HuH-7.5 (cell line): ENCODE results near the gene ATP13A5.

ENCODE experiments used
- DNase-seq: peaks from one replicate; pipeline ENCODE4 v3.0.0; 2011; ENCODE audit warnings: low spot score

Gene ATP13A5

GRCh38 chr3:193378706-193379105, at the start of gene ATP13A5:
Gene ATP13A5, minus strand, starts transcription at chr3:193378753. Its CDS starts 28 bp downstream, at chr3:193378725.
- DNase-seq: no peak

DNA sequence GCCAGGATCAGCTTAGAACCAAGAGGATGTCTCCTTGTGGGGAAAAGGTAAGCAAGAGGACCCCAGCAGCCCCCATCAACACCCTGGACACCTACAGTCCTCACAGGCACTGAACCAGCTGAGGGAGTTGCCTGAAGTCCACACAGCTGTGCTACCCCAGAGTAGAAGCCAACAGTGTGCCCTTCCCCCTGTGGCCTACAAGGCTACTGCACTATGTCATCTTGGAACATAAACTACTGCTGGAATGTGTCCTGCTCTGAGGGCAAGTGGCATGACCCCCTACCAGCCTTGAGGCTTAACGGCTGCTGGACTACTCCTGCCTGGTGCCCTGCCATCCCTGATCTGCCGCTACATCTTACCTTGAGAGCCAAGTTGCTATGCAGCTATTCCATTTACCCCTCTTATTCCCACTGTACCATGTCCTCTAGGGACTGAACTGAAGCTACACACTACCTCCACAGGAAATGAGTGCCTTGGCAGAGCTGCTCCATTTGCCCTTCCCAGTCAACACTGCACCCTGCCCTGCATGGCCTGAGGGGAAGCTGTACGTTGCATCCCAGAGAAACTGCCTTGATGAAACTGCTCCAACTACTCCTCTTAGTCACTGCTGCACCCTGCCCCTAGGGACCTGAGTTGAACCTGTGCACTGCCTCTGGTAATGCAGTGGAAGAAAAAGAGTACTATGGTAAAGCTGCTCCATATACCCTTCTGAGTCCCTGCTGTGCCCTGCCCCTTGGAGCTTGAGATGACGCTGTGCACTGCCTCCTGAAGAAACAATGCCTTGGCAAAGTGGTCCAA, 40.2 kb upstream of the ATP13A5 start:
- no peak for DNase-seq

GRCh38 chr3:193416629-193417028, 38.1 kb upstream of the ATP13A5 start:
- no peak for DNase-seq

DNA sequence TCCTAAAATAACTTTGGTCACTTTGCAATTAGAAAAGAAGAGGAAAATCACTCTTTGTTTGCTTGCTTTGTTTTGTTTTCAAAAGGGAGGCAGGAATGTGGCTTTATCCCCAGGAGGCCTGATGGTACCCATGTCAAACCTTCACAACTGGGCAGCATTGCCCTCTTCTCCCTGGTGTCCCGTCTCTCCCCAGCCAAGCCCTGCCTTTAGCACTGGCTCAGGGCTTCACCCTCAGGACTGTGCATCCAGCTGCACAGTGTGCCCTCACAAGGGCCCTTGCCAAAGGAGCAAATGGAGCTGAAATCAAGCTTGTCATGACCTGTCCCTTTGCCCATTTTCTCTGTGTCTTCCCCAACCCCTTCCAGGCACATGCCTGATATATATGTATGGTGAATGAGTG, 29.1 kb upstream of the ATP13A5 start:
- DNase-seq: no peak

GRCh38 chr3:193407112-193407511, 28.6 kb upstream of the ATP13A5 start:
- DNase-seq: no peak

- no peak for DNase-seq
These were observed 24.8 kb upstream of the ATP13A5 start for GRCh38 chr3:193403307-193403706.

DNA sequence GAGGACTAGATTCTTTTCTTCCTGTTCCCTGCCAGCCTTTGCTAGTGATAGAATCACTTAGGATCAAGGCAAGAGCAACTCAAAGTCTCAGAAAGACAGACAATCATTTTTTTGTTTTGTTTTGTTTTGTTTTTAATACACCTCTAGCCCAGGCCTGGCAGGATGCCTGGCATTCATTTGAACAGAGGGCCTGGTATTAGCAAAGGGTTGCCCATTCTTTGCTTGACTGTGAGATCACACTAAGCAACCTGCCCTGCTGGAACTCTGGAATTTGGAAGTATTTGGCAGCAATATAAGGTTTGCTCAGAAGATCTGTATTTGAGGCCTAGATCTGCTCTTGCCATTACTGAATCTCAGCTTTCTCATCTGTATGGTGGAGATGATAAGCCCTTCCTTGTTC, 21.8 kb upstream of the ATP13A5 start:
- DNase-seq: no peak

DNA sequence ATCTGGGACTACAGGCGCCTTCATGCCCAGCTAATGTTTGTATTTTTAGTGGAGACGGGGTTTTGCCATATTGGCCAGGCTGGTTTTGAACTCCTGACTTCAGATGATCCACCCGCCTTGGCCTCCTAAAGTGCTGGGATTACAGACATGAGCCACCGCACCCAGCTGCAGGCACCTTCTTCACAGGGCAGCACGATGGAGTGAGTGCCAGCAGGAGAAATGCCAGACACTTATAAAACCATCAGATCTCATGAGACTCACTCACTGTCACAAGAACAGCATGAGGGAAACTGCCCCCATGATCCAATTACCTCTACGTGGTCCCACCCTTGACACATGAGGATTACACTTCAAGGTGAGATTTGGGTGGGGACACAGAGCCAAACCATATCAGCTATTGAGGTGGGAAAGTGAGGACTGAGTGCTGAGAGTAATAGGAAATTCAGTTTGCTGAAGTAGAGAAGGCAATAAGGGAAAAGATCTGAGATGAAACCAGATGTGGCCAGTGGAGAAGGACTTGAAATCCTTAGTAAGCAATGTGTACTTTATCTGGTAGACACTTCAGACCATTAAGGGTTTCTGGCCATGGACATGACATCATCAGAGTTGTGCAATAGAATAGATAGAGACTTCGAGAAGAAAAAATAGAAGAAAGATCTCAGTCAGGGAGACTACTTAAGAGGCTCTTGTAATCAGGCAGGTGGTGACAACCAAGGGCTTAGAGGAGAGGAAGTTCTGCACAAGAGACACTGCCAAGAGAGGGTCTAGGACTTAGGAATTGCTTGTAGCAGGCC, 18.1 kb upstream of the ATP13A5 start:
- DNase-seq: no peak

- DNase-seq: no peak
These were observed 13.3 kb upstream of the ATP13A5 start for GRCh38 chr3:193391902-193392301.

DNA sequence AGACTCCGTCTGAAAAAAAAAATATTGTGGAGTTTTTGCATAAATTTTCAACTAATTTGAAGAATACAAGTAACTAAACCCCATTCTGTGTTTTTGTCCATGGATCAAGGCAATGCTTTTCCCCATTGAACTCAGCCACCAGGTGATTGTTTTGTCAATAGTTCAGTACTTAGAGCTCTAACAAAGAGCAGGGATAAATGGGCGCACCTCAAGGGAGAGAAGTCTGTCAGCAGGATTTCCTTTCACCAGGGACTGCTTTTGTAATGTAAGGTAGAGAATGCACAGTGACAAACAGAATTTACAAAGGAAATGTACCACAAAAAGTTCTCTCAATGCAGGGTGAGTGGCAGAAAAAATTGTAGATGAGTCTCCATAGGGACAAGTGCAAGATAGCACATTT, 10.8 kb upstream of the ATP13A5 start:
- DNase-seq: no peak

- DNase-seq: no peak
These were observed 9.8 kb upstream of the ATP13A5 start for GRCh38 chr3:193388361-193388760.

DNA sequence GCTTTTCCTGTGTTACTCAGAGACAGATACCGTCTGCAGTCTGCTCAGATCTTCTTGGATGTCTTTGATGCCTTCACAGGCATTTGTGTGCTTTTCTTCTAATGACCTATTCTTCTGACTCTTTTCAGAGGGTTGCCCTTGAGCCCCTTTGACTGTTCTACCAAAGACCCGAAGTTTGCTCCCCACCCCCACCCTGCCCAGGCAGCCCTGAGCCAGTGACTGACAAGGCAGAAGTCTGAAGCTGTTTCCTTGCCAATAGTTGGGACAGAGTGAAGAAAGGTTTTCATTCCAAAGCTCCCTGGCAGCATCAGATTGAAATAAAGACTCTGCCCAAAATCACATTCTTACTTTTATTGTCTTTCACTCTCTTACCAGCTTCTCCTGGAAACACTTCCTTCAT, 9.0 kb upstream of the ATP13A5 start:
- DNase-seq: no peak

DNA sequence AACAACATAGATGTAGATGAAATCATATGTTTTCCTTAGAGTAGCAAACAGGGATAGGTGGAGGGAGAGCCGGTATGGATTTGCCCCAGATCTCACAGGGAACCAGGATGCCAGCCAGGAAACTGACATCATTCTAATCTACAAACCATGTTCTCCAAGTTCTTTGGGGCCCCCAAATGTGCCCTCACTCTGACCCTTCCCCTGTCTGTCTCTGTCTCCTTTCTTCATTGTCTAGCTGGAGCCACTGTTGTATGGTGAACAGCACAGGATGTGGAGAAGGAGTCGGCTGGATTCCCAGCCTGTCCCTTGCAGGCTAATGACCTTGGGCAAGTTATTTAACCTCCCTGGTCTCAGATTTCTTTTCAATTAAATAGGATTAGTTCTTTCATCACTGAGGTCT, 962 bp downstream of the ATP13A5 start:
- no peak for DNase-seq

- no peak for DNase-seq
These were observed 2.9 kb downstream of the ATP13A5 start for GRCh38 chr3:193375614-193376013.

- no peak for DNase-seq
These were observed 5.8 kb downstream of the ATP13A5 start for GRCh38 chr3:193372783-193373182.

- no peak for DNase-seq
These were observed 10.7 kb downstream of the ATP13A5 start for GRCh38 chr3:193367868-193368267.

- no peak for DNase-seq
These were observed 21.3 kb downstream of the ATP13A5 start for GRCh38 chr3:193357291-193357690.

- no peak for DNase-seq
These were observed 24.1 kb downstream of the ATP13A5 start for GRCh38 chr3:193354423-193354822.

- DNase-seq: no peak
These were observed 27.8 kb downstream of the ATP13A5 start for GRCh38 chr3:193350744-193351143.

GRCh38 chr3:193348686-193349085, 29.9 kb downstream of the ATP13A5 start:
- no peak for DNase-seq

- no peak for DNase-seq
These were observed 30.7 kb downstream of the ATP13A5 start for GRCh38 chr3:193347521-193348501.

GRCh38 chr3:193346259-193346658, 32.3 kb downstream of the ATP13A5 start:
- no peak for DNase-seq
